Testis (tissue), 2 donors: ENCODE results near the gene RNF19B.

ENCODE experiments used
- POLR2A ChIP-seq: fragments of 450-650 bp; IDR thresholded peaks from one replicate; pipeline ENCODE4 v1.6.1; 2017; ENCODE audit warnings: antibody characterized with exemption, mild to moderate bottlenecking, moderate library complexity
- TF ChIP-seq, protein P1 (sequence below), 3 experiments: fragments of 450-650 bp in 2 of 3; fragments of 200-600 bp in 1 of 3; sonication (generic) in 1 of 3; IDR thresholded peaks; one replicate each; pipeline ENCODE4 v1.5.1; 2016 to 2019; ENCODE audit warnings: antibody characterized with exemption in 3 of 3, mild to moderate bottlenecking in 2 of 3, moderate library complexity in 1 of 3

DNA sequence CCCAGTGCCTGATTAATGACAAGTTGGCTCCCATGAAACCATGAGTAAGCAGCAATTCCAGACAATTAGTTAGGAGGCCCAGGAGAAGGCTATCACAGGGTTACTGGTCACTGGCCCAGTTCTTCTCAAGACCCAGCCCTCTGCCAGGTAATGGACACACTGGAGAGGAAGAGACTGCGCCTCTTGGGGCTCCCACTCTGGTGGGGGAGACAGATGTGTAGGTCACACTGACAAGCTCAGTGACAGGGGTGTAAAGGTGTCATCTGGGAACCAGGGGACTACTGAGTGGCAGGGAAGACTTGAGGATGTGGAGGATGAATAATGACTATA lies 73.4 kb downstream of the RNF19B start:
- TF ChIP-seq POLR2A = no peak
- TF ChIP-seq, protein P1, sequence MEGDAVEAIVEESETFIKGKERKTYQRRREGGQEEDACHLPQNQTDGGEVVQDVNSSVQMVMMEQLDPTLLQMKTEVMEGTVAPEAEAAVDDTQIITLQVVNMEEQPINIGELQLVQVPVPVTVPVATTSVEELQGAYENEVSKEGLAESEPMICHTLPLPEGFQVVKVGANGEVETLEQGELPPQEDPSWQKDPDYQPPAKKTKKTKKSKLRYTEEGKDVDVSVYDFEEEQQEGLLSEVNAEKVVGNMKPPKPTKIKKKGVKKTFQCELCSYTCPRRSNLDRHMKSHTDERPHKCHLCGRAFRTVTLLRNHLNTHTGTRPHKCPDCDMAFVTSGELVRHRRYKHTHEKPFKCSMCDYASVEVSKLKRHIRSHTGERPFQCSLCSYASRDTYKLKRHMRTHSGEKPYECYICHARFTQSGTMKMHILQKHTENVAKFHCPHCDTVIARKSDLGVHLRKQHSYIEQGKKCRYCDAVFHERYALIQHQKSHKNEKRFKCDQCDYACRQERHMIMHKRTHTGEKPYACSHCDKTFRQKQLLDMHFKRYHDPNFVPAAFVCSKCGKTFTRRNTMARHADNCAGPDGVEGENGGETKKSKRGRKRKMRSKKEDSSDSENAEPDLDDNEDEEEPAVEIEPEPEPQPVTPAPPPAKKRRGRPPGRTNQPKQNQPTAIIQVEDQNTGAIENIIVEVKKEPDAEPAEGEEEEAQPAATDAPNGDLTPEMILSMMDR (IDR thresholded peaks at IDR 0.05) = no peak
